Keratinocyte (primary cell): ENCODE results near the gene EPHA1. TPM values are rescaled to one million over a fixed set of nuclear protein-coding genes. Genes with fewer than 3 reads are reported as not detected.

Experiments used
- DNase-seq: peaks from one replicate; pipeline ENCODE4 v3.0.0-alpha.2; 2011; ENCODE audit warnings: low read depth, missing footprints, low spot score
- FAIRE-seq: peaks from 2 replicates; lab custom pipeline; 2011; peaks lifted over from hg19 to GRCh38; lab: Jason Lieb, UNC
- H2AFZ ChIP-seq: 2 replicates; pipeline ENCODE4 v1.6.0; 2012; ENCODE audit warnings: low read length, control low read depth, inconsistent platforms; ENCODE audit not compliant: control insufficient read depth
- H3K27ac ChIP-seq: 2 replicates; pipeline ENCODE4 v1.5.1; 2011; ENCODE audit warnings: low read length; ENCODE audit not compliant: control insufficient read depth, insufficient read depth
- H3K27me3 ChIP-seq: 3 replicates; pipeline ENCODE4 v1.6.0; 2011; ENCODE audit warnings: low read length; ENCODE audit not compliant: control insufficient read depth, insufficient read depth; ENCODE audit errors: extremely low read depth
- H3K36me3 ChIP-seq, 2 experiments: 2 replicates in 1 of 2; 3 replicates in 1 of 2; pipeline ENCODE4 v1.5.1; 2011; ENCODE audit warnings: low read length in 2 of 2, mild to moderate bottlenecking in 1 of 2; ENCODE audit not compliant: control insufficient read depth in 2 of 2, insufficient read depth in 2 of 2; ENCODE audit errors: extremely low read depth in 1 of 2
- H3K4me1 ChIP-seq: 3 replicates; pipeline ENCODE4 v1.5.1; 2011; ENCODE audit warnings: low read length; ENCODE audit not compliant: control insufficient read depth, insufficient read depth; ENCODE audit errors: extremely low read depth
- H3K4me2 ChIP-seq: 3 replicates; pipeline ENCODE4 v1.6.0; 2011; ENCODE audit warnings: low read depth, low read length; ENCODE audit not compliant: control insufficient read depth, insufficient read depth; ENCODE audit errors: extremely low read depth
- H3K4me3 ChIP-seq, 3 experiments: fragments of 200-600 bp in 1 of 3; sonication (generic) in 1 of 3; 2 replicates in 2 of 3; 3 replicates in 1 of 3; pipeline ENCODE4 v1.5.1; 2011 to 2016; ENCODE audit warnings: low read length in 3 of 3, mild to moderate bottlenecking in 3 of 3, control low read depth in 2 of 3, inconsistent platforms in 1 of 3, low read depth in 1 of 3, mixed read lengths in 1 of 3, mixed run types in 1 of 3, moderate library complexity in 1 of 3; ENCODE audit not compliant: control insufficient read depth in 2 of 3, insufficient read depth in 2 of 3; ENCODE audit errors: extremely low read depth in 1 of 3
- H3K79me2 ChIP-seq: 2 replicates; pipeline ENCODE4 v1.6.0; 2012; ENCODE audit warnings: low read length; ENCODE audit not compliant: control insufficient read depth, insufficient read depth
- H3K9ac ChIP-seq: 3 replicates; pipeline ENCODE4 v1.6.0; 2011; ENCODE audit warnings: low read length; ENCODE audit not compliant: control insufficient read depth, insufficient read depth; ENCODE audit errors: extremely low read depth
- H3K9me1 ChIP-seq: 3 replicates; pipeline ENCODE4 v1.6.0; 2011; ENCODE audit warnings: low read length; ENCODE audit not compliant: control insufficient read depth, insufficient read depth; ENCODE audit errors: extremely low read depth
- H3K9me3 ChIP-seq: 2 replicates; pipeline ENCODE4 v1.5.1; 2012; ENCODE audit warnings: low read depth, low read length; ENCODE audit not compliant: control insufficient read depth
- H4K20me1 ChIP-seq: 3 replicates; pipeline ENCODE4 v1.6.0; 2011; ENCODE audit warnings: low read length; ENCODE audit not compliant: control insufficient read depth, insufficient read depth; ENCODE audit errors: extremely low read depth
- CTCF ChIP-seq, 3 experiments: IDR thresholded peaks in 1 of 3; conservative IDR thresholded peaks in 1 of 3; optimal IDR thresholded peaks in 1 of 3; 2 replicates in 2 of 3; 3 replicates in 1 of 3; pipeline versions ENCODE3 to v1.5.1; 2011; ENCODE audit warnings: low read length in 3 of 3, mild to moderate bottlenecking in 3 of 3, moderate library complexity in 2 of 3, control low read depth in 1 of 3, inconsistent platforms in 1 of 3; ENCODE audit not compliant: insufficient read depth in 2 of 3; ENCODE audit errors: extremely low read depth in 1 of 3
- EZH2 ChIP-seq: IDR thresholded peaks from one replicate; pipeline ENCODE4 v1.6.1; 2012; ENCODE audit warnings: inconsistent platforms, mild to moderate bottlenecking, low read length, moderate library complexity
- dilution Hi-C: fragments of 300-500 bp; cut with MboI; formaldehyde crosslinking; loops from one replicate; pipeline ENCODE4 v1.7.0; 2020; ENCODE audit warnings: low sequenced_read_pairs; ENCODE audit not compliant: extremely low pct_ligation_motif_present
- polyA plus RNA-seq, 5 experiments: library from polyadenylated mRNA; depleted of rRNA in 3 of 5; stranded (reverse) in 3 of 5; stranded (forward) in 1 of 5; unstranded in 1 of 5; fragments of >200 nt; gene quantifications; 1 replicate in 1 of 5; 2 replicates in 3 of 5; 3 replicates in 1 of 5; pipeline versions ENCODE4 v1.2.1 to v1.2.3, GENCODE V29; 2011 to 2012; ENCODE audit warnings: missing spikeins in 2 of 5, low read depth in 1 of 5, low replicate concordance in 1 of 5

Gene EPHA1
- polyA plus RNA-seq, 1 donor (not counting 4 experiments of a cell fraction or from before 2014, with no cell fraction given): 31.9 TPM

- Histone ChIP-seq H4K20me1 (no peaks in the 10 kb centered on the region), H3K27ac (no peak overlapping the region), H3K9ac (no peak overlapping the region), H3K9me3 (no peaks in the 10 kb centered on the region), H3K79me2 (no peaks in the 10 kb centered on the region), H3K27me3 (peaks cover 20% of the 10 kb centered on the region), H3K4me2 (no peak overlapping the region), H2AFZ (no peak overlapping the region), H3K36me3 (no peaks in the 10 kb centered on the region), H3K4me1 (no peaks in the 10 kb centered on the region), H3K9me1 (no peaks in the 10 kb centered on the region), H3K4me3 (no peak overlapping the region)
- no peak for FAIRE-seq
- DNase-seq: no peak
- TF ChIP-seq EZH2 (no peak), CTCF (optimal IDR thresholded peaks at IDR 0.05 in 1 of 3, IDR thresholded peaks at IDR 0.05 in 1 of 3, conservative IDR thresholded peaks at IDR 0.05 in 1 of 3; ENCODE audit: extremely low read depth in 1 of 3, insufficient read depth in 2 of 3, low read length in 3 of 3) (no peak)
- dilution Hi-C loops: no loop called here
Observed at GRCh38 chr7:143351574-143351973, 57.1 kb downstream of the EPHA1 start.

DNA sequence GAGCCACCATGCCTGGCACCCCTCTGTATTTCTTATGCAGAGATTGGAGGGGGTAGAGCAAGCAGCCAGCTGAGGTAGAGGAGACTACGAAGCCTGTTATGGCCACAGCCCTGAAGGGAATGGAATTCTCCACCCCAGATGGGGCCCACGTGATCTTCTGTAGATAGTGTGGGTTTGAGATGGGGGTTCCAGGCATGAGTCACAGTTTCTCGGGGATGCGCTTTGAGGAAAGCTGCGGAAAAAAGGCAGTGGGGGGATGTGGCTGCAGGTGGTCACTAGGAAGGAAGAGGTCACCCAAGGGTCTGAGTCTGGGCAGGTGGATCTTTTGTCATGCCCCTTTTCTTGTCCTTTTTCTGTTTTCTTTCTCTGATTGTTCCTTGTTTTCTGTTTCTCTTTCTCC, 57.6 kb downstream of the EPHA1 start:
- Histone ChIP-seq H3K27me3 (peaks cover 23% of the 10 kb centered on the region), H2AFZ (no peak overlapping the region), H3K4me3 (no peak overlapping the region), H4K20me1 (no peaks in the 10 kb centered on the region), H3K9me1 (no peaks in the 10 kb centered on the region), H3K36me3 (no peaks in the 10 kb centered on the region), H3K4me2 (no peak overlapping the region), H3K27ac (no peak overlapping the region), H3K79me2 (no peaks in the 10 kb centered on the region), H3K9me3 (no peaks in the 10 kb centered on the region), H3K9ac (no peak overlapping the region), H3K4me1 (no peaks in the 10 kb centered on the region)
- no peak for TF ChIP-seq EZH2
- no peak for TF ChIP-seq CTCF (optimal IDR thresholded peaks at IDR 0.05 in 1 of 3, IDR thresholded peaks at IDR 0.05 in 1 of 3, conservative IDR thresholded peaks at IDR 0.05 in 1 of 3; ENCODE audit: extremely low read depth in 1 of 3, insufficient read depth in 2 of 3, low read length in 3 of 3)
- FAIRE-seq (no peak), DNase-seq (no peak)
- dilution Hi-C loops: no loop called here
